CD4-positive, alpha-beta T cell treated with Interleukin-10 for 1 hour (primary cell): ENCODE results near the gene KCNG2.

ENCODE experiments used
- DNase-seq: peaks from one replicate; pipeline ENCODE4 v3.0.0-alpha.2; 2020

The KCNG2 gene

GRCh38 chr18:79896738-79897137, 99.0 kb downstream of the KCNG2 start:
- DNase-seq = no peak

GRCh38 chr18:79897940-79898625, 100.3 kb downstream of the KCNG2 start:
- no peak for DNase-seq

GRCh38 chr18:79898952-79899608, 101.3 kb downstream of the KCNG2 start:
- DNase-seq = no peak

GRCh38 chr18:79899609-79900445, 102.1 kb downstream of the KCNG2 start:
- DNase-seq = no peak

- no peak for DNase-seq
Observed at GRCh38 chr18:79900610-79901570, 103.2 kb downstream of the KCNG2 start.

GRCh38 chr18:79901665-79902064, 103.9 kb downstream of the KCNG2 start:
- DNase-seq = no peak

- no peak for DNase-seq
Observed at GRCh38 chr18:79902075-79902474, 104.3 kb downstream of the KCNG2 start.

- no peak for DNase-seq
Observed at GRCh38 chr18:79902640-79903039, 104.9 kb downstream of the KCNG2 start.

GRCh38 chr18:79903071-79903635, 105.4 kb downstream of the KCNG2 start:
- no peak for DNase-seq

- DNase-seq = no peak
Observed at GRCh38 chr18:79903787-79904356, 106.1 kb downstream of the KCNG2 start.

- no peak for DNase-seq
Observed at GRCh38 chr18:79904357-79905147, 106.8 kb downstream of the KCNG2 start.

- DNase-seq = no peak
Observed at GRCh38 chr18:79905389-79905911, 107.7 kb downstream of the KCNG2 start.

GRCh38 chr18:79905993-79906392, 108.3 kb downstream of the KCNG2 start:
- DNase-seq = no peak

- DNase-seq = no peak
Observed at GRCh38 chr18:79906706-79907105, 109.0 kb downstream of the KCNG2 start.

- no peak for DNase-seq
Observed at GRCh38 chr18:79910563-79911343, 113.0 kb downstream of the KCNG2 start.

GRCh38 chr18:79911344-79912270, 113.9 kb downstream of the KCNG2 start:
- DNase-seq = no peak

- DNase-seq = no peak
Observed at GRCh38 chr18:79912409-79912991, 114.8 kb downstream of the KCNG2 start.
